HCT116 (cell line): ENCODE results near the gene FAT1. TPM values are rescaled to one million over a fixed set of nuclear protein-coding genes. Genes with fewer than 3 reads are reported as not detected.

Experiments
- ATAC-seq: fragments of 200-7000 bp; cut with Tn5 transposase; 2 replicates; pipeline ENCODE4 v1.9.1; 2020; ENCODE audit warnings: mild to moderate bottlenecking, moderate library complexity
- BruUV-seq: library from RNA; stranded (reverse); fragments of 400-500 nt; replicated peaks from 2 replicates; lab custom pipeline; 2021; lab: Mats Ljungman, UMichigan
- CTCF ChIA-PET: fragments of 300-600 bp; sonication (Branson Sonifier 250); formaldehyde crosslinking; loops from one replicate; lab custom pipeline; 2021; ENCODE audit warnings: antibody characterized with exemption; lab: Charles Lee
- POLR2A ChIA-PET: fragments of 300-600, 350-600 bp; sonication (Branson Sonifier 250); formaldehyde crosslinking; loops from one replicate; lab custom pipeline; 2021; ENCODE audit warnings: antibody characterized with exemption; lab: Charles Lee
- RAD21 ChIA-PET, 2 experiments: fragments of 300-600 bp; sonication (Branson Sonifier 250); formaldehyde crosslinking; loops; one replicate each; lab custom pipeline; 2023; ENCODE audit warnings: low total read pairs in 2 of 2; ENCODE audit not compliant: uncharacterized antibody in 2 of 2, unreplicated experiment in 2 of 2, low non-redundant PET in 1 of 2; lab: Charles Lee
- DNase-seq: peaks from one replicate; pipeline ENCODE4 v3.0.0-alpha.2; 2010; ENCODE audit warnings: low read depth, low spot score
- H2AFZ ChIP-seq: fragments of 200-600 bp; shearing (Covaris generic), sonication (generic); 2 replicates; pipeline ENCODE4 v1.6.1; 2017; ENCODE audit warnings: low read depth, mixed run types, mixed read lengths, antibody characterized with exemption, low read length; ENCODE audit not compliant: poor library complexity, severe bottlenecking
- H3K27ac ChIP-seq: 2 replicates; pipeline ENCODE4 v1.5.1; 2012; ENCODE audit warnings: low read depth, low read length
- H3K27me3 ChIP-seq: fragments of 200-600 bp; sonication (generic); 2 replicates; pipeline ENCODE4 v1.6.1; 2016; ENCODE audit warnings: mixed run types, low read length, mixed read lengths; ENCODE audit not compliant: insufficient read depth
- H3K36me3 ChIP-seq, 2 experiments: fragments of 200-500 bp in 1 of 2; fragments of 200-600 bp in 1 of 2; sonication (Bioruptor generic) in 1 of 2; sonication (generic) in 1 of 2; 2 replicates each; pipeline versions ENCODE4 v1.5.1 to v1.6.1; 2014 to 2016; ENCODE audit warnings: low read length in 2 of 2, inconsistent platforms in 1 of 2, mixed read lengths in 1 of 2, mixed run types in 1 of 2; ENCODE audit not compliant: insufficient read depth in 2 of 2, control insufficient read depth in 1 of 2
- H3K4me1 ChIP-seq, 2 experiments: fragments of 200-600 bp in 1 of 2; sonication (generic) in 1 of 2; 2 replicates each; pipeline versions ENCODE4 v1.5.1 to v1.6.1; 2012 to 2017; ENCODE audit warnings: low read length in 2 of 2, inconsistent platforms in 1 of 2, mild to moderate bottlenecking in 1 of 2, mixed read lengths in 1 of 2, mixed run types in 1 of 2, moderate library complexity in 1 of 2; ENCODE audit not compliant: insufficient read depth in 2 of 2, control insufficient read depth in 1 of 2
- H3K4me2 ChIP-seq: fragments of 200-600 bp; sonication (generic); 2 replicates; pipeline ENCODE4 v1.6.1; 2017; ENCODE audit warnings: mixed run types, low read length, mixed read lengths
- H3K4me3 ChIP-seq, 2 experiments: fragments of 200-600 bp in 1 of 2; sonication (generic) in 1 of 2; replicated peaks in 1 of 2; 2 replicates each; pipeline ENCODE4 v1.5.1; 2011 to 2016; ENCODE audit warnings: low read length in 2 of 2, control low read depth in 1 of 2, low read depth in 1 of 2, mild to moderate bottlenecking in 1 of 2, mixed read lengths in 1 of 2, mixed run types in 1 of 2
- H3K79me2 ChIP-seq: fragments of 200-600 bp; sonication (generic); 2 replicates; pipeline ENCODE4 v1.6.1; 2017; ENCODE audit warnings: mild to moderate bottlenecking, mixed run types, low read length, moderate library complexity, mixed read lengths; ENCODE audit not compliant: insufficient read depth
- H3K9ac ChIP-seq: fragments of 200-600 bp; sonication (generic); 2 replicates; pipeline ENCODE4 v1.6.1; 2016; ENCODE audit warnings: low read length, mixed read lengths
- H3K9me2 ChIP-seq: fragments of 200-600 bp; sonication (generic), shearing (Covaris generic); 2 replicates; pipeline ENCODE4 v1.6.1; 2017; ENCODE audit warnings: mixed run types, mild to moderate bottlenecking, moderate library complexity; ENCODE audit not compliant: insufficient read depth
- H3K9me3 ChIP-seq, 2 experiments: fragments of 200-500 bp in 1 of 2; fragments of 200-600 bp in 1 of 2; sonication (Bioruptor generic) in 1 of 2; sonication (generic) in 1 of 2; 2 replicates each; pipeline ENCODE4 v1.6.1; 2014 to 2017; ENCODE audit warnings: low read length in 2 of 2, mixed read lengths in 2 of 2, inconsistent platforms in 1 of 2, low read depth in 1 of 2, mild to moderate bottlenecking in 1 of 2, mixed run types in 1 of 2, moderate library complexity in 1 of 2; ENCODE audit not compliant: control insufficient read depth in 1 of 2, insufficient read depth in 1 of 2
- H4K20me1 ChIP-seq: fragments of 200-600 bp; sonication (generic), shearing (Covaris generic); 2 replicates; pipeline ENCODE4 v1.6.1; 2017; ENCODE audit warnings: mixed run types, mild to moderate bottlenecking, moderate library complexity; ENCODE audit not compliant: insufficient read depth
- ATF3 ChIP-seq: IDR thresholded peaks from 2 replicates; pipeline ENCODE4 v1.6.1; 2012
- CBX3 ChIP-seq: IDR thresholded peaks from 2 replicates; pipeline ENCODE4 v1.6.1; 2012; ENCODE audit warnings: low read depth
- CEBPB ChIP-seq: IDR thresholded peaks from 2 replicates; pipeline ENCODE4 v1.6.1; 2012; ENCODE audit warnings: low read depth
- CTCF ChIP-seq, 3 experiments: fragments of 200-600 bp in 1 of 3; sonication (generic) in 1 of 3; IDR thresholded peaks in 2 of 3; conservative IDR thresholded peaks in 1 of 3; 2 replicates each; pipeline ENCODE4 v1.5.1; 2012 to 2017; ENCODE audit warnings: low read depth in 2 of 3, low read length in 2 of 3, antibody characterized with exemption in 1 of 3, borderline replicate concordance in 1 of 3, control low read depth in 1 of 3, mild to moderate bottlenecking in 1 of 3, mixed read lengths in 1 of 3, mixed run types in 1 of 3, moderate library complexity in 1 of 3; ENCODE audit not compliant: insufficient read depth in 1 of 3
- EGR1 ChIP-seq: IDR thresholded peaks from 2 replicates; pipeline ENCODE4 v1.6.1; 2012; ENCODE audit warnings: low read depth
- ELF1 ChIP-seq: IDR thresholded peaks from 2 replicates; pipeline ENCODE4 v1.6.1; 2012; ENCODE audit warnings: low read depth, borderline replicate concordance
- JUND ChIP-seq: IDR thresholded peaks from 2 replicates; pipeline ENCODE4 v1.6.1; 2012
- POLR2A ChIP-seq: IDR thresholded peaks from 2 replicates; pipeline ENCODE4 v1.7.0; 2011; ENCODE audit warnings: borderline replicate concordance; ENCODE audit not compliant: insufficient read depth, insufficient read length; ENCODE audit errors: extremely low read depth
- POLR2AphosphoS5 ChIP-seq: IDR thresholded peaks from 2 replicates; pipeline ENCODE4 v1.6.1; 2011; ENCODE audit warnings: mild to moderate bottlenecking, low read depth, low read length, moderate library complexity
- SIN3A ChIP-seq: IDR thresholded peaks from 2 replicates; pipeline ENCODE4 v1.6.1; 2012; ENCODE audit warnings: low read depth
- SP1 ChIP-seq: IDR thresholded peaks from 2 replicates; pipeline ENCODE4 v1.6.1; 2012; ENCODE audit warnings: low read depth
- SRF ChIP-seq: IDR thresholded peaks from 2 replicates; pipeline ENCODE4 v1.6.1; 2012; ENCODE audit warnings: low read depth
- TCF7L2 ChIP-seq: IDR thresholded peaks from 2 replicates; pipeline ENCODE4 v1.7.0; 2011; ENCODE audit warnings: borderline replicate concordance, inconsistent platforms; ENCODE audit not compliant: insufficient read depth, insufficient read length; ENCODE audit errors: extremely low read depth
- ZBTB33 ChIP-seq: IDR thresholded peaks from 2 replicates; pipeline ENCODE4 v1.6.1; 2011; ENCODE audit warnings: mild to moderate bottlenecking, low read length, moderate library complexity; ENCODE audit not compliant: insufficient replicate concordance; ENCODE audit errors: extremely low read depth
- ZNF274 ChIP-seq: fragments of 200-500 bp; sonication (Bioruptor generic); IDR thresholded peaks from 2 replicates; pipeline ENCODE4 v1.6.1; 2014; ENCODE audit warnings: mild to moderate bottlenecking, low read depth, low read length, inconsistent platforms
- intact Hi-C: fragments of 100-400 bp; cut with micrococcal nuclease; formaldehyde crosslinking; loops from 2 replicates; pipeline ENCODE4 v1.10.0; 2022
- total RNA-seq: library from RNA; stranded (reverse); gene quantifications from one replicate; pipeline ENCODE4 v1.2.1, GENCODE V29; 2021; ENCODE audit not compliant: unreplicated experiment

The FAT1 gene
- total RNA-seq, 1 experiment from 2014 or later: 676 TPM

- no peaks in the 10 kb centered on the region for H3K4me1 ChIP-seq
- H3K27ac ChIP-seq: no peak overlapping the region
- POLR2A ChIA-PET: no interaction called here
- H4K20me1 ChIP-seq: no peaks in the 10 kb centered on the region
- no peaks in the 10 kb centered on the region for H3K36me3 ChIP-seq
- no peak overlapping the region for H3K9ac ChIP-seq
- CTCF ChIA-PET: no interaction called here
- TF ChIP-seq ZNF274 (no peak), CTCF (IDR thresholded peaks at IDR 0.05 in 2 of 3, conservative IDR thresholded peaks at IDR 0.05 in 1 of 3; ENCODE audit: borderline replicate concordance in 1 of 3, insufficient read depth in 1 of 3, low read depth in 2 of 3, low read length in 2 of 3) (no peak), CBX3 (no peak), ATF3 (no peak), TCF7L2 (no peak), POLR2A (no peak), POLR2AphosphoS5 (no peak), SP1 (no peak), JUND (no peak), EGR1 (no peak), SIN3A (no peak), SRF (no peak), CEBPB (no peak), ELF1 (no peak), ZBTB33 (no peak)
- DNase-seq: no peak
- no peak overlapping the region for H2AFZ ChIP-seq
- intact Hi-C loops: no loop called here
- RAD21 ChIA-PET: no interaction called here
- H3K27me3 ChIP-seq: no peaks in the 10 kb centered on the region
- H3K4me3 ChIP-seq: no peak overlapping the region
- no peak overlapping the region for H3K4me2 ChIP-seq
- H3K9me2 ChIP-seq: no peaks in the 10 kb centered on the region
- H3K79me2 ChIP-seq: no peaks in the 10 kb centered on the region
- ATAC-seq: no peak; the same call in 1 of the 2 replicates
- no peaks in the 10 kb centered on the region for H3K9me3 ChIP-seq
- no TSS peak for BruUV-seq
Observed at GRCh38 chr4:186749611-186750281, 26.1 kb upstream of the FAT1 start.
